GM19099 (cell line): ENCODE data around the gene DESI1.

Experiments used
- POLR2A ChIP-seq: IDR thresholded peaks from 3 replicates; pipeline ENCODE4 v1.6.1; 2011; ENCODE audit warnings: low read depth; ENCODE audit not compliant: insufficient read length; ENCODE audit errors: extremely low read depth

DESI1 gene

GRCh38 chr22:41596776-41597634, 23.8 kb downstream of the DESI1 start:
- TF ChIP-seq POLR2A, result no peak

DNA sequence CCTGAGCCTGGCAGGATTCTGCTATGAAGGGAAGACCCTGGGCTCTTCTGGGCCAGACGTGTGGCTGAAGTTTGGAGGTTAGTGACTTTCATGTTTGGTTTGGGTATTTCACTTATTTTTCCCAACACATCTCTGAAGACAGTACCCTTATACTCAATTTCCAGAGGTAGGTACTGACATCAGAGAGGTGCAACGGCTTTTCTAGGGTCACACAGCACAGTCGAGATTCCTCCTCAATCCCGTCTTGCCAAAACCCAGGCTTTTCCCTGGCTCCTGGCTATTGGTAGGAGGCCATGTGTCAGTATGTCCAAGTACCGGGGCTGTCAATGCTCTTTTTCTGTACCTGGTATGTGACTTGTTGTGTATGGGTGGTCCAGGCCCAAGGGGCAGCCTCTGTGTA, 25.1 kb downstream of the DESI1 start:
- TF ChIP-seq POLR2A, result no peak

DNA sequence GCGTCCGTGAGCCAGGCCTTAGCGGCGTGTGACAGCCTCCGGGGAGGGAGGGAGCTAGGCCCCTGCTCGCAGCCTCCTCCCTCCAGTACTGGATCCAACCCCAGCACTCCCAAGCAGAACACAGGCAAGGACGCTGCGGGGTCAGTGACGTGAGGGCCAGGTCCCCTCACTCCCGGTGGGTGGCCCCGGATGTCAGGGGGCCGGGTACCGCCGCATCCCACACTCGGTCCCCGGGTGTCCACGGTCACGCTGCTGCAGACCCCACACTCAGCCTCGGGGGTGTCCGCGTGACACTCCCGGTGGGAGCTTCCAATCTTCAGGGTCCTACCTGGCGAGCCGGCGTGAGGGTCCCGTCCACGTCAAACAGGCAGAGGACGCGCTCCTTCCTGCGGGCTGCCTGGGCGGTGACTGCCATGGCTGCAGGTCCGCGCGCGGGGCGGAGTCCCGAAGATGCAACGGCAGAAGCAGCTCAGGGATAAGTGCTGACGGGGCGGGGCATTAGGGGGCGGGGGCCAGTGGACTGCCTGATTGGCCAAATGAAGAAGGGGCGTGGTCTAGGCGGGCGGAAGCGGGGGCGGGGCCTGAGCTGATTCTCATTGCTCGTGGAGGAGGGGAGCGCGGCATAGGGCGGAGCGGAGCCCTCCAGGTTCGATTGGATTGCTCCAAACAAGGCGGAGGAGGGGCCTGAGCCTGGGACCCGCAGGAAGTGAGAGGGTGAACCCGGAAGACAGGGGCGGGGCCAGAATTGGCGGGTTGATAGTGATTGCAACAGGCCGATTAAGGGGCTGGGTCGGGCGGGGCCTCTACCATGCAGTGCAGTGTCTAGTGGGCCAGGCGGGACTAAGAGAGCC, 31.2 kb downstream of the DESI1 start, which contains the start of gene PMM1:
TSS of gene PMM1 (minus strand) at position 450 of the 851 bp plus-strand sequence. CDS start at position 415, 35 bp downstream.
- peak; percentile 75 for TF ChIP-seq POLR2A

GRCh38 chr22:41587347-41587723, 33.5 kb downstream of the DESI1 start:
- no peak for TF ChIP-seq POLR2A

DNA sequence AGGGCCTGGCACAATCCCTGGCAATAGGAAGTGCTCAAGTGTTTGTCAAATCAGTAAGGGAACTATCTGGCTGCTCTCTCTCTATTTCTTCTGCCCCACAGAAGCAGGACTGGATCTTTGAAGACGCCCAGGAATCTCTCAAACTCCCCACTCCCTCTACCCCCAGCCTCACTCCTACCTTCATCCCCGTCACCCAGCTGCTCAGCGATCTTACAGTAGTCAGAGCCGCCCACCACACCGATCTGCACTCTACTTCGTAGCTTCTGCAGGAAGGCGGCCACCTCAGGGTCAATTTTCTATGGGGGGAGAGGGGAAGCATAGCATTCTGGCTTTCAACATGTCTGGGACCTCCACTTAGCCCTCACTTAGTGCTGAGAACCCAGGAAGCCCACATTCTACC, 34.9 kb downstream of the DESI1 start:
- no peak for TF ChIP-seq POLR2A

DNA sequence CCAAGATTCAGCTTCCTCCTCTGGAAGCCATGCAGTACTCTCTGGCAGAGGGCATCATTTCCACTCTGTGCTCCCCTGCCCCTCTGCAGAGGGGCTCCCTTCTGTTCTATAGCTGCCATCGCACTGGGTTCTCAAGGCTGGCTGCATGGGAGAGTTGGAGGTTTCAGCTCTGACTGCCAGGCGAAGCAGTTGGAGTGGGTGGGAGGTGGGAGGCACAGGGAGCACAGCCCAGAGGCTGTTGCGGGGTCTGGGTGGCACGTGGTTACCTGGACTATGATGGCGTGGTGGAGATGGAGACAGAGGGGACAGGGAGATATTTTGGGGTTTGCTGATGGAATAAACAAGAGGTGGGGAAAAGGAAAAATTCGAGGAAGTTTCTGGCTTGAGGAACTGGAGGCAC, 36.0 kb downstream of the DESI1 start:
- TF ChIP-seq POLR2A, result no peak

- TF ChIP-seq POLR2A, result no peak
Observed at GRCh38 chr22:41582694-41583093, 38.1 kb downstream of the DESI1 start.

DNA sequence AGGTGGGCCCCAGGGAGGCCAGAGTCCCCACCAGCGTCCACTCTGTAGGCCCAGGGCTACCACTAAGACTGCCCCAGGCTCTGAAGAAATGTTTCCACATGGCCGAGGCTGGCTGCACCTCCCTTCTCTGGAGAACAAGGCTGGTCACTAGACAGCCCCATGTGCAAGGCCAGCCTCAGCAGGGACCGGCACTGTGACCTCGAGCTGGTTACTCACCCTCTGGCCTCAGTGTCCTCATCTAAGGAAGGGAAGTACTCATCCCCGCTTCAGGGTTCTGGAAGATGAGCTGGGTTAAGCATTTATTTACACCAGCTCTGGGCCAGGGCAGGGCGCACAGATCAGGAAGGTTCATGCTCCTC, 40.9 kb downstream of the DESI1 start:
- no peak for TF ChIP-seq POLR2A

- TF ChIP-seq POLR2A, result no peak
Observed at GRCh38 chr22:41579297-41579996, 41.4 kb downstream of the DESI1 start.

DNA sequence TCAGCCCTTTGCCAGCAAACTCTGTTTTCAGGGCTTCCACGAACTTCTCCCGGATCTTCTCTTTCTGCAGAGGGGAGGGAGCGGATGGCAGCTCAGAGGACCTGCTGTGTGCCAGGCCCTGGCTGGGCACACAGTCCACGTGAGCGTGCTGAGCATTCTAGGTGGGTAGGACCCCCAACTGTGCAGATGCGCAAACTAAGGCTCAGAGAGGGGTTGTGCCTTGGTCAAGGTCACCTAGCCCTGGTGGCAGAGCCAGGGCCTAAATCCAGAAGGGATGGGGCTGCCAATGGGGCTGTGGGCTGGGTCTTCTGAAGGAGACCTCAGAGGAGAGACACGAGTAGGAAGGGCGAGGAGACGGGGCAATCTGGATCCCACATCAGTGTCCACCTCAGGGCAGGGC, 42.0 kb downstream of the DESI1 start:
- TF ChIP-seq POLR2A, result no peak

GRCh38 chr22:41578114-41578513, 42.7 kb downstream of the DESI1 start:
- TF ChIP-seq POLR2A, result no peak

- no peak for TF ChIP-seq POLR2A
Observed at GRCh38 chr22:41576877-41577276, 44.0 kb downstream of the DESI1 start.

GRCh38 chr22:41575533-41575932, 45.3 kb downstream of the DESI1 start:
- no peak for TF ChIP-seq POLR2A

GRCh38 chr22:41574847-41575381, 45.9 kb downstream of the DESI1 start:
- no peak for TF ChIP-seq POLR2A

DNA sequence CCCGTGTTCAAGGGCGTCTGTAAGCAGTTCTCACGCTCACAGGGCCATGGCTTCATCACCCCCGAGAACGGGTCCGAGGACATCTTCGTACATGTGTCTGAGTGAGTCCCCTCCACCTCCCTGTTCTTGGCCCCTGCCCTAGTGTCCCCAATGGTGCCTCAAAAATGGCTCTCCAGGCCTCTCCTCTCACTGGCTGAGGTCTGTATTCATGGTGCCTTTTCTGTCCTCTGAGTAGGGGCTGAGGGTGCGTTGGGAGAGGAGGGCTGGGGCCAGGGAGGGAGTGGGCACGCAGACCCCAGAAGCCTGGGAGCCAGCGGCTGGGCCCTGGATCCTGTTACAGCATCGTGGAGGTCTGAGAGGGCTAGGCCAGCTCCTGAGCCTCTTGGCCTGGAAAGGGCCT, 47.2 kb downstream of the DESI1 start:
- TF ChIP-seq POLR2A, result no peak
